HUES6 (cell line): ENCODE measurements around the gene LRP2.

Experiments
- H3K27ac ChIP-seq: 2 replicates; pipeline ENCODE4 v1.7.0; 2013; ENCODE audit warnings: low read depth, mild to moderate bottlenecking, low read length, inconsistent platforms
- H3K27me3 ChIP-seq: 2 replicates; pipeline ENCODE4 v1.6.1; 2013; ENCODE audit warnings: low read length; ENCODE audit not compliant: control insufficient read depth, insufficient read depth
- H3K36me3 ChIP-seq: 2 replicates; pipeline ENCODE4 v1.6.1; 2013; ENCODE audit warnings: low read length; ENCODE audit not compliant: control insufficient read depth, insufficient read depth
- H3K4me1 ChIP-seq: 2 replicates; pipeline ENCODE4 v1.6.1; 2013; ENCODE audit warnings: low read length; ENCODE audit not compliant: control insufficient read depth, insufficient read depth
- H3K4me3 ChIP-seq: 2 replicates; pipeline ENCODE4 v1.5.1; 2013; ENCODE audit warnings: low read depth, low read length
- H3K9ac ChIP-seq: one replicate; pipeline ENCODE4 v1.6.1; 2013; ENCODE audit warnings: mild to moderate bottlenecking, low read length
- H3K9me3 ChIP-seq: 2 replicates; pipeline ENCODE4 v1.6.1; 2013; ENCODE audit warnings: low read depth, low read length; ENCODE audit not compliant: control insufficient read depth, insufficient read depth

The LRP2 gene

GRCh38 chr2:169237286-169237685 lies 125.0 kb downstream of the LRP2 start:
- H3K9me3 ChIP-seq: no peaks in the 10 kb centered on the region
- no peak overlapping the region for H3K4me3 ChIP-seq
- H3K9ac ChIP-seq: no peak overlapping the region
- H3K4me1 ChIP-seq: no peaks in the 10 kb centered on the region
- no peaks in the 10 kb centered on the region for H3K27me3 ChIP-seq
- H3K27ac ChIP-seq: no peak overlapping the region
- H3K36me3 ChIP-seq: no peaks in the 10 kb centered on the region

DNA sequence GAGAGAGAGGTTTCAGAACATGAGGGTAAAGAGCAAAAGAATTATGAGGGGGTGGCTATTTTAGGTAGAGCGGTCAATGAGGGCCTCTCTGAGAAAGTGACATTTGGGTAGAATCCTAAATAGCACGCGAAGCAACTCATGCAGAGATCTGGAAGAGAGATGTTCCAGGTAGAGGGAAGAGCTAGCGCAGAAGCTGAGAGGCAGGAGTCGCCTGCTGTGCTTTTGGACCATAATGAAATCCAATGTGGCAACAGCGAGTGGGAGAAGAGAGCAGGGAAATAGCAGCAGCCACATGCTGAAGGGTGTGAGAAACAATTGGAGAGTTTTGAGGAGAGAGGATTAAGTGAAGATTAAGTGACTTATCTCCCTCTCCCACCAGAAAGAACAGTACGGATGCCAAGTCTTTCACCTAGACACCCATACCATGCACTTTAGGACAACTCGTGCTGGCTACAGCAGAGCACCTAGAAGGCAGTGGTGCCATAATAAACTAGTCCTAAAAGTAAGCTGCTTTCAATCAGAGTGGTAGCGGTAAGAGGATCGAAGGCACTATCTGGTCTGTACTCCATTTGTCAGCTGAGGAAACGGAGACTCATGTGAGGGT lies 129.7 kb downstream of the LRP2 start:
- Histone ChIP-seq H3K27me3 (no peaks in the 10 kb centered on the region), H3K9ac (no peak overlapping the region), H3K36me3 (no peaks in the 10 kb centered on the region), H3K9me3 (no peaks in the 10 kb centered on the region), H3K27ac (no peak overlapping the region), H3K4me3 (no peak overlapping the region), H3K4me1 (no peaks in the 10 kb centered on the region)

GRCh38 chr2:169230204-169230603 lies 132.1 kb downstream of the LRP2 start:
- H3K36me3 ChIP-seq: no peaks in the 10 kb centered on the region
- no peak overlapping the region for H3K27ac ChIP-seq

DNA sequence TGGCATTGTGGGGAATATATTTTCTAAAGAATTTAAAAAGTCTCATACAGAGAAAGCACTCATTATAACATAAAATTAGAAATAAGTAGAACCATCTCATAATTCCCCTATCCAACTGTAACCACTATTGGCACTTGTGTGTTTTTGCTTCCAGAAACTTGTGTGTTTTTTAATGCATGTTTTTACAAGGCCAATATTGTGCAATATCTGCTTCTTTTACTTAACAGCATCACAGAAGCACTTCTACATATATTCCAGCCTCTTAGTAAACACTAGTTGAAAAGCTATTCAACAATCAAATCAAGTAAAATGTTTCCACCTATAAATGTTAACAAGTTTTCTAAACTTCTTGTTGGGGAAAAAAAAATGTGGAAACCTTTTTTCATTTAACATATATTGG lies 132.7 kb downstream of the LRP2 start:
- no peak overlapping the region for H3K4me3 ChIP-seq
- H3K27me3 ChIP-seq: no peaks in the 10 kb centered on the region
- H3K9ac ChIP-seq: no peak overlapping the region
- H3K9me3 ChIP-seq: no peaks in the 10 kb centered on the region
- no peaks in the 10 kb centered on the region for H3K4me1 ChIP-seq
- H3K36me3 ChIP-seq: no peaks in the 10 kb centered on the region
- no peak overlapping the region for H3K27ac ChIP-seq

More at GRCh38 chr2:169230204-169230603, 132.1 kb downstream of the LRP2 start:
- Histone ChIP-seq H3K27me3 (no peaks in the 10 kb centered on the region), H3K4me1 (no peaks in the 10 kb centered on the region), H3K9ac (no peak overlapping the region), H3K9me3 (no peaks in the 10 kb centered on the region), H3K4me3 (no peak overlapping the region)

DNA sequence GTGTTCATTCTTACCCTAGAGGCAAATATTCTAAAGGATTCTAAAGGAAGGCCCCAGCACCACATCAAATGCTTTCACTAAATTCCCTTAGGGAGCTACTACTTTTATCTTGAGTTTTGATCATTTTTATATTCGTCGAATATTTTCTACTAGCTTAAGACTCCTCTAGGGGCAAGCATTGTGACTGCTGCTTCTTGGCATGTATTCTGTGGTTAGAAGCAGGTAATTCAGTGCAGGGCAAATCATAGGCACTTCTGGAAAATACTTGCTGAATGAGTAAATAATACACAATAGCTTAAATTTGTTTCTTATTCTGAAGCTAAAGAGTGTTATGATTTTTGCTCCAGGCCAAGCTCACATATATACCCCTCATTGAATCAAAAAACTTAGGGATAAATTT lies 136.4 kb downstream of the LRP2 start:
- no peaks in the 10 kb centered on the region for H3K27me3 ChIP-seq
- H3K36me3 ChIP-seq: no peaks in the 10 kb centered on the region
- no peak overlapping the region for H3K4me3 ChIP-seq
- no peak overlapping the region for H3K9ac ChIP-seq
- no peaks in the 10 kb centered on the region for H3K9me3 ChIP-seq
- no peak overlapping the region for H3K27ac ChIP-seq
- H3K4me1 ChIP-seq: no peaks in the 10 kb centered on the region

GRCh38 chr2:169225233-169225750 lies 137.0 kb downstream of the LRP2 start:
- no peak overlapping the region for H3K9ac ChIP-seq
- no peaks in the 10 kb centered on the region for H3K36me3 ChIP-seq
- H3K4me3 ChIP-seq: no peak overlapping the region
- H3K27me3 ChIP-seq: no peaks in the 10 kb centered on the region
- no peaks in the 10 kb centered on the region for H3K9me3 ChIP-seq
- H3K4me1 ChIP-seq: no peaks in the 10 kb centered on the region
- no peak overlapping the region for H3K27ac ChIP-seq

- Histone ChIP-seq H3K27ac (no peak overlapping the region), H3K9me3 (no peaks in the 10 kb centered on the region), H3K4me3 (no peak overlapping the region), H3K4me1 (no peaks in the 10 kb centered on the region), H3K9ac (no peak overlapping the region), H3K36me3 (no peaks in the 10 kb centered on the region), H3K27me3 (no peaks in the 10 kb centered on the region)
Observed at GRCh38 chr2:169222665-169223064, 139.7 kb downstream of the LRP2 start.

GRCh38 chr2:169221745-169222369 lies 140.5 kb downstream of the LRP2 start:
- Histone ChIP-seq H3K9me3 (no peaks in the 10 kb centered on the region), H3K27ac (no peak overlapping the region), H3K9ac (no peak overlapping the region), H3K27me3 (no peaks in the 10 kb centered on the region), H3K4me3 (no peak overlapping the region), H3K36me3 (no peaks in the 10 kb centered on the region), H3K4me1 (no peaks in the 10 kb centered on the region)

GRCh38 chr2:169210917-169211316 lies 151.4 kb downstream of the LRP2 start:
- H3K4me3 ChIP-seq: no peak overlapping the region
- H3K36me3 ChIP-seq: no peaks in the 10 kb centered on the region
- H3K27ac ChIP-seq: no peak overlapping the region
- no peaks in the 10 kb centered on the region for H3K9me3 ChIP-seq
- no peak overlapping the region for H3K9ac ChIP-seq
- H3K27me3 ChIP-seq: no peaks in the 10 kb centered on the region
- H3K4me1 ChIP-seq: no peaks in the 10 kb centered on the region

GRCh38 chr2:169208026-169208425 lies 154.3 kb downstream of the LRP2 start:
- Histone ChIP-seq H3K9ac (no peak overlapping the region), H3K9me3 (no peaks in the 10 kb centered on the region), H3K27me3 (no peaks in the 10 kb centered on the region), H3K4me3 (no peak overlapping the region), H3K36me3 (no peaks in the 10 kb centered on the region), H3K27ac (no peak overlapping the region), H3K4me1 (no peaks in the 10 kb centered on the region)

DNA sequence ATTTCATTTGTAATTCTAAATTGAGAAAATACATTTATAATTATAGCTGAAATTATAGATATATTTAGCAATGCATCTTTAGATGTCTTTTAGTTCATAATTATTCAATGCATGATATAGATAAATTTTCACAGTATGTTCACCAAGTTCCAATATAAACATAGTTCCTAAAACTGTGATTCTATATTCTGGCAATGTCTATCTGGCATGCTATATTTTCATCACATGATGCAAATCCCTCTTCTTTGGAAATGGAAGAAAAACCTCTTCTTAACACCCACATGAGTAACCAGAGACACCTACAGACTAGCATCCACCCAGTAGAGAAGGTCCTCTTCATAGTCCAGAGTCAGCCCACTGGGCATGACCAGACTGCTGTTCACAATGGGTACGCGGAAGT lies 157.2 kb downstream of the LRP2 start:
- Histone ChIP-seq H3K27ac (no peak overlapping the region), H3K4me3 (no peak overlapping the region), H3K9ac (no peak overlapping the region), H3K9me3 (no peaks in the 10 kb centered on the region), H3K4me1 (no peaks in the 10 kb centered on the region), H3K36me3 (no peaks in the 10 kb centered on the region), H3K27me3 (no peaks in the 10 kb centered on the region)
